ENCODE data around the gene SLC22A17. TPM values are rescaled to one million over a fixed set of nuclear protein-coding genes. Genes with fewer than 3 reads are reported as not detected.
A peak's percentile ranks its signal among the peaks of the same experiment; 100 is the strongest.

The SLC22A17 gene
- total and polyA plus RNA-seq, 4 donors = 1.1 to 14.6 (median 2.6) TPM

DNA sequence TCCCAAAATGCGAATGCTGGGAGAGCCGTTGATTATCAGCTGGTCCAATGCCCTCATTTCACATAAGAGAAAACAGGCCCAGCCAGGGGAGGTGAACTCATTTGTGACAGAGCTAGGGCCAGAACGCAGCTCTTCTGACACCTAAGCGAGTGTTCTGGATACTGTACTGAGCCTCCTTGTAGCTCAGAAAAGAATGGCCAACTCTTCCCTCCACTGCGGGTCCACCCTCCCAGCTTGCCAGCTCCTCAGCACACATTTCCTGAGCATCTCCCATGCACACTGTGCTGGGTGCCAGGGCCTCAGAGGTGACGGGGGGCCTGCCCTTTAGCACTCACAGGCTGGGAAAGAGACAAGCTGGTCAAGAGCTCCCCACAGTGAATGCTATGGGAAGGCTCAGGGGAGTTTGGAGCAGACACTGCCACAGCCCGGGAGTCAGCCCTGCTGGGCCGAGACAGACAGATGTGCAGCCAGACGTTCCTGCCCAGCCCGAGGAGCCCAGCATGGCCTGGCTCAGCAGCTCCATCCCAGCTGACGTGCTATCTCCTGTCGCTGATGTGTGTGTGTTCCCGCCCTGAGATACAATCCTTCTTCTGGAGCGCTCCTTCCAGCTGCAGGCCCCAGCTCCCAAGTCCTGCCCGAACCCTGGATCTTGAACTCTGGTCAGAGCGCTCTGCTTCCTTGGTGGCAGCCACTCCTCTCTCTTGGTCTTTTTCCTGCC is 27.7 kb upstream of the SLC22A17 start:
- no peak overlapping the region for H3K9ac ChIP-seq (ENCODE audit: low read depth in 1 of 2, low read length in 2 of 2)
- no peak for DNase-seq (ENCODE audit: low spot score)
- H3K4me1 ChIP-seq (ENCODE audit: control insufficient read depth in 4 of 4, insufficient read depth in 4 of 4, low read length in 3 of 4) = no peaks in the 10 kb centered on the region
- no peaks in the 10 kb centered on the region for H3K27me3 ChIP-seq (ENCODE audit: control insufficient read depth in 4 of 4, insufficient read depth in 4 of 4, low read length in 3 of 4)
- H3K36me3 ChIP-seq (ENCODE audit: control insufficient read depth in 4 of 4, insufficient read depth in 3 of 4, low read depth in 1 of 4, low read length in 3 of 4) = no peaks in the 10 kb centered on the region
- H3K27ac ChIP-seq (ENCODE audit: low read depth in 1 of 2, low read length in 2 of 2) = no peak overlapping the region
- WGBS = 53% methylated on average over 16 of the region's 16 CpGs
- no peak overlapping the region for H3K4me3 ChIP-seq (ENCODE audit: low read depth in 1 of 3, low read length in 3 of 3)
- no peaks in the 10 kb centered on the region for H3K9me3 ChIP-seq (ENCODE audit: control insufficient read depth in 4 of 4, low read length in 3 of 4)
- TF ChIP-seq ATF3 (IDR thresholded peaks at IDR 0.05) (no peak), HNF4A (conservative IDR thresholded peaks at IDR 0.05) (no peak), FOXA2 (IDR thresholded peaks at IDR 0.05) (no peak), MAX (IDR thresholded peaks at IDR 0.05) (no peak)

DNA sequence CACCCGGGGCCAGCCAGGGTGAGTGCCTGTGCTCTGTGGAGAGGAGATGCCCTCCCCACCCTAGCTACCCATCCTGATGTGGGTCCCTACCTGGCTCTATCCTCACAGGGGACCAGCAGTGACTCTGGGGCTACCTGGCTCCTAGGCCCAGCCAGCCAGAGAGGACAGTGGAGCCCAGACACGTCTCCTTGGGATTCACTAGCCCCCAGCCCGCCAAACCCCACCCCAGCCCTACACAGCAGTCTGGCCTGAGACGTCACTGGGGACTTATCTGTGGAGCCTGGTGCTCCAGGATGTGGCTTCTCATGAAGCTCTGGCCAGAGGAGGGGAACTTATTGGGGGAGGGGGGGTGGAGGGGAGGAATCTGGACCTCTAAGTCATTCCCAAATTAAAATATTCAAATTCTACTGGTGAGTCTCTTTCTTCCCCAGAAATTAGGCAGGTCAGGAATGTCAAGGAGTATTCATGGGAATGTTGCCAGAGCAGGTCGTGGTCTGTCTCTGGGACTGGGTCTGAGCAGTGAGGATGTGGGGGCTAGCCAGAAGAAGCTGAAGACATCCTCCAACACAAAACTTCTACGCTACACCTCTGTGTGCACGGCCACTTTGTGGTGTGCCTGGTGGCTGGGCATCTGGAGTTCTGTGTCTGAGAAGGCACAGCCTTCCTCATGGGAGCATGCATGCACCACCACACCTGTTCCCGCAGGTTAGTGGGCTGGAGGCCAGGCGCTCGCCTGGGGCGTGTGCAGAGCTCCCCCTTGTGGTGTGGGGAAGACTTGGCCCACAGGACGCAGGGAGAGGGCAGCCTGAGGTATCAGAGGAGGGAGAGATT is 26.9 kb upstream of the SLC22A17 start:
- Histone ChIP-seq H3K36me3 (ENCODE audit: control insufficient read depth in 4 of 4, insufficient read depth in 3 of 4, low read depth in 1 of 4, low read length in 3 of 4) (no peaks in the 10 kb centered on the region), H3K27me3 (ENCODE audit: control insufficient read depth in 4 of 4, insufficient read depth in 4 of 4, low read length in 3 of 4) (no peaks in the 10 kb centered on the region), H3K4me1 (ENCODE audit: control insufficient read depth in 4 of 4, insufficient read depth in 4 of 4, low read length in 3 of 4) (no peaks in the 10 kb centered on the region), H3K27ac (ENCODE audit: low read depth in 1 of 2, low read length in 2 of 2) (no peak overlapping the region), H3K9me3 (ENCODE audit: control insufficient read depth in 4 of 4, low read length in 3 of 4) (no peaks in the 10 kb centered on the region), H3K9ac (ENCODE audit: low read depth in 1 of 2, low read length in 2 of 2) (no peak overlapping the region), H3K4me3 (ENCODE audit: low read depth in 1 of 3, low read length in 3 of 3) (no peak overlapping the region)
- WGBS = 35% methylated on average over 12 of the region's 12 CpGs
- DNase-seq (ENCODE audit: low spot score) = peak; percentile 75
- TF ChIP-seq HNF4G (IDR thresholded peaks at IDR 0.05) (no peak), RAD21 (IDR thresholded peaks at IDR 0.05) (peak; percentile 93 to 99), CTCF (IDR thresholded peaks at IDR 0.05; ENCODE audit: low read depth, low read length, missing input control) (peak; percentile 93)

- Histone ChIP-seq H3K9me3 (ENCODE audit: control insufficient read depth in 4 of 4, low read length in 3 of 4) (no peaks in the 10 kb centered on the region), H3K9ac (ENCODE audit: low read depth in 1 of 2, low read length in 2 of 2) (no peak overlapping the region), H3K4me3 (ENCODE audit: low read depth in 1 of 3, low read length in 3 of 3) (no peak overlapping the region), H3K4me1 (ENCODE audit: control insufficient read depth in 4 of 4, insufficient read depth in 4 of 4, low read length in 3 of 4) (no peaks in the 10 kb centered on the region), H3K36me3 (ENCODE audit: control insufficient read depth in 4 of 4, insufficient read depth in 3 of 4, low read depth in 1 of 4, low read length in 3 of 4) (no peaks in the 10 kb centered on the region), H3K27ac (ENCODE audit: low read depth in 1 of 2, low read length in 2 of 2) (no peak overlapping the region), H3K27me3 (ENCODE audit: control insufficient read depth in 4 of 4, insufficient read depth in 4 of 4, low read length in 3 of 4) (no peaks in the 10 kb centered on the region)
- DNase-seq (ENCODE audit: low spot score) = no peak
- WGBS = 77% methylated on average over 11 of the region's 11 CpGs
- TF ChIP-seq YY1 (IDR thresholded peaks at IDR 0.05) (no peak), CTCF (IDR thresholded peaks at IDR 0.05; ENCODE audit: low read depth, low read length, missing input control) (no peak), MAX (IDR thresholded peaks at IDR 0.05) (no peak), NR2F2 (IDR thresholded peaks at IDR 0.05) (no peak), TAF1 (conservative IDR thresholded peaks at IDR 0.05) (no peak), EGR1 (IDR thresholded peaks at IDR 0.05; ENCODE audit: low read depth in 2 of 2) (no peak), FOXA1 (IDR thresholded peaks at IDR 0.05) (no peak), HNF4G (IDR thresholded peaks at IDR 0.05) (no peak), GABPA (IDR thresholded peaks at IDR 0.05 in 1 of 2, conservative IDR thresholded peaks at IDR 0.05 in 1 of 2) (no peak), JUND (IDR thresholded peaks at IDR 0.05) (no peak)
- TF ChIP-seq, protein P1, sequence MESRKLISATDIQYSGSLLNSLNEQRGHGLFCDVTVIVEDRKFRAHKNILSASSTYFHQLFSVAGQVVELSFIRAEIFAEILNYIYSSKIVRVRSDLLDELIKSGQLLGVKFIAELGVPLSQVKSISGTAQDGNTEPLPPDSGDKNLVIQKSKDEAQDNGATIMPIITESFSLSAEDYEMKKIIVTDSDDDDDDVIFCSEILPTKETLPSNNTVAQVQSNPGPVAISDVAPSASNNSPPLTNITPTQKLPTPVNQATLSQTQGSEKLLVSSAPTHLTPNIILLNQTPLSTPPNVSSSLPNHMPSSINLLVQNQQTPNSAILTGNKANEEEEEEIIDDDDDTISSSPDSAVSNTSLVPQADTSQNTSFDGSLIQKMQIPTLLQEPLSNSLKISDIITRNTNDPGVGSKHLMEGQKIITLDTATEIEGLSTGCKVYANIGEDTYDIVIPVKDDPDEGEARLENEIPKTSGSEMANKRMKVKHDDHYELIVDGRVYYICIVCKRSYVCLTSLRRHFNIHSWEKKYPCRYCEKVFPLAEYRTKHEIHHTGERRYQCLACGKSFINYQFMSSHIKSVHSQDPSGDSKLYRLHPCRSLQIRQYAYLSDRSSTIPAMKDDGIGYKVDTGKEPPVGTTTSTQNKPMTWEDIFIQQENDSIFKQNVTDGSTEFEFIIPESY (IDR thresholded peaks at IDR 0.05) = no peak
Observed at GRCh38 chr14:23378612-23379220, 26.0 kb upstream of the SLC22A17 start.
